ENCODE measurements around the gene PLD5.

Gene PLD5

GRCh38 chr1:242147096-242147976, 377.2 kb downstream of the PLD5 start:
- peak in 1 of 2 donors; percentile 9 for DNase-seq (ENCODE audit: low read depth in 2 of 2)
- H3K4me3 ChIP-seq (replicated peaks in 1 of 2; ENCODE audit: low read depth in 2 of 2, low read length in 2 of 2), result no peak overlapping the region
- TF ChIP-seq CTCF (IDR thresholded peaks at IDR 0.05; ENCODE audit: low read depth, low read length), result no peak

DNA sequence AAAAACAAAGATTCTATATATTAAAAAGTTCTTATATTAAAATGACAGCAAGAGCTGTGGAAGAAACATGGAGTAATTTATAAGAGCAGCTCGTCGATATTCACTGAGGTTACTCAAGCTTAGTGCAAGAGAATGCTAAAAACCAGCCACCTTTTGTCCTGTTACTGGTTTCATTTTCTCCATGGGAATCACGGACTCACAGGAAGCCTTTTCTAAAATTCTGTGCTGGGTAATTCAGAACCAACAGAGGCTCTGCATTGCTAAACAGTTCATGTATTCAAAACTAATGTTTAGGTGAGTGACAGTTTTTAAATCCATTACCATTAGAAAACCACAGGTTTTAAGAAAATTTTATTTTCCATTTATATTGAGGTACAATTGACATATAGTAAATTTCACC, 377.8 kb downstream of the PLD5 start:
- TF ChIP-seq CTCF (IDR thresholded peaks at IDR 0.05; ENCODE audit: low read depth, low read length), result no peak
- no peak overlapping the region for H3K4me3 ChIP-seq (replicated peaks in 1 of 2; ENCODE audit: low read depth in 2 of 2, low read length in 2 of 2)
- DNase-seq (ENCODE audit: low read depth in 2 of 2), result no peak

GRCh38 chr1:242140836-242141235, 383.7 kb downstream of the PLD5 start:
- DNase-seq (ENCODE audit: low read depth in 2 of 2), result no peak
- no peak overlapping the region for H3K4me3 ChIP-seq (replicated peaks in 1 of 2; ENCODE audit: low read depth in 2 of 2, low read length in 2 of 2)
- no peak for TF ChIP-seq CTCF (IDR thresholded peaks at IDR 0.05; ENCODE audit: low read depth, low read length)

DNA sequence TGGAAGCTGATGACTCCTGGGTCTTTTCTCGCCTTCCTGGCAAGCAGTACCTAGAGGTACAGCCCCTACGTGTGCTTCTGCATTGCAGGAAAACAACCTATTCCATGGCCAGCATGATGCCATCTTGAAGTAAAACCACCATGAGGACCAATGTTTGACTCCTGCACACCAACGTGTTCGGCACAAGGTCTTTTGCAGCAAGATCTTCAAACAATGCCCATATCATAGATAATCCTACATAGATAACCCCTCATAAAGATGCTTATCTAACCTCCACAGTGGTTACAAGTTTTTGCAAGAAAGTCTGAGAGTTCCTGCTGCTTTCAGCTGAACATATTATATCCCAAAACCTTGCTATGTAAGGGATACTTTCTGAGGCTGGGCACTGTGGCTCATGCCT, 384.5 kb downstream of the PLD5 start:
- DNase-seq (ENCODE audit: low read depth in 2 of 2), result no peak
- H3K4me3 ChIP-seq (replicated peaks in 1 of 2; ENCODE audit: low read depth in 2 of 2, low read length in 2 of 2), result no peak overlapping the region
- no peak for TF ChIP-seq CTCF (IDR thresholded peaks at IDR 0.05; ENCODE audit: low read depth, low read length)

GRCh38 chr1:242139442-242139841, 385.1 kb downstream of the PLD5 start:
- no peak overlapping the region for H3K4me3 ChIP-seq (replicated peaks in 1 of 2; ENCODE audit: low read depth in 2 of 2, low read length in 2 of 2)
- TF ChIP-seq CTCF (IDR thresholded peaks at IDR 0.05; ENCODE audit: low read depth, low read length), result no peak
- DNase-seq (ENCODE audit: low read depth in 2 of 2), result no peak

DNA sequence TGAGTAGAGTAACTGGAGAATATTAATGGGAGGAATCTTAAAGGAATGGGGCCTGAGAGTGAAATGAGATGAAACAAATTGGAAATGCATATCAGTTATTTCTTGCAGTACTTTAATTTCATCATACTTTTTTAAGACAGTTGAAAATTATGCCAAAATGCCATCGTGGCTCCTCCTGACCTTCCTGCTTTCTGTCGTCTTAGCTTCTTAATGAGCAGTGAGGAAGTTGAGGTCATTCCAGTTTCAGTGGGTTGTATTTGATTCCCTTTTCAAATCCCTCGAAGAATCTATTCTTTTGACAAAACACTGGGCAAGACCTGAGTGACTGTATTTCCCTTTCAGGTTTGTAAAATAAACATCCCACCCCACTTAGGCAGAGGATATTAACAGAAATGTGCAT, 390.7 kb downstream of the PLD5 start:
- no peak overlapping the region for H3K4me3 ChIP-seq (replicated peaks in 1 of 2; ENCODE audit: low read depth in 2 of 2, low read length in 2 of 2)
- no peak for DNase-seq (ENCODE audit: low read depth in 2 of 2)
- TF ChIP-seq CTCF (IDR thresholded peaks at IDR 0.05; ENCODE audit: low read depth, low read length), result no peak
